ENCODE measurements around the gene NEURL2.

DNA sequence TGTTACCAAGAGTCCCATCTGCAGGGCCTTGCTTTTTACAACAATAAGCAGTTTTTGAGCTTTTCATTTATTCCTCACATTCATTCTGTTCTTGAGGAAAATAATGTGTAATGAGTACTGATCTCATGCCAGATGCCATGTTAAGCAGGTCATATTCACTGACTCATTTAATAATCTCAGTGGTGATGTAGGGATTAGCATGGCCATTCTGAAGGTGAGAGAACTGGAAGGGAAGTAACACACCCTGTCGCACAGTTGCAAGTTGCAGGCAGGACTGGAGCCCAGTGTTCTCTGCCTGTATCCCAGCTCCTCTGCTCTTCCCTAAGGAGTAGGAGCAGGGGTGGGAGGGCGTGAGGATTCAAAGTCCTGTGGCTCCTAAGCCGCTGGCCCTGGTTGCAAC is 49.0 kb upstream of the NEURL2 start:
- TF ChIP-seq, protein P1, sequence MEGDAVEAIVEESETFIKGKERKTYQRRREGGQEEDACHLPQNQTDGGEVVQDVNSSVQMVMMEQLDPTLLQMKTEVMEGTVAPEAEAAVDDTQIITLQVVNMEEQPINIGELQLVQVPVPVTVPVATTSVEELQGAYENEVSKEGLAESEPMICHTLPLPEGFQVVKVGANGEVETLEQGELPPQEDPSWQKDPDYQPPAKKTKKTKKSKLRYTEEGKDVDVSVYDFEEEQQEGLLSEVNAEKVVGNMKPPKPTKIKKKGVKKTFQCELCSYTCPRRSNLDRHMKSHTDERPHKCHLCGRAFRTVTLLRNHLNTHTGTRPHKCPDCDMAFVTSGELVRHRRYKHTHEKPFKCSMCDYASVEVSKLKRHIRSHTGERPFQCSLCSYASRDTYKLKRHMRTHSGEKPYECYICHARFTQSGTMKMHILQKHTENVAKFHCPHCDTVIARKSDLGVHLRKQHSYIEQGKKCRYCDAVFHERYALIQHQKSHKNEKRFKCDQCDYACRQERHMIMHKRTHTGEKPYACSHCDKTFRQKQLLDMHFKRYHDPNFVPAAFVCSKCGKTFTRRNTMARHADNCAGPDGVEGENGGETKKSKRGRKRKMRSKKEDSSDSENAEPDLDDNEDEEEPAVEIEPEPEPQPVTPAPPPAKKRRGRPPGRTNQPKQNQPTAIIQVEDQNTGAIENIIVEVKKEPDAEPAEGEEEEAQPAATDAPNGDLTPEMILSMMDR (IDR thresholded peaks at IDR 0.05), result no peak
- TF ChIP-seq POLR2AphosphoS5 (IDR thresholded peaks at IDR 0.05) (no peak), POLR2A (IDR thresholded peaks at IDR 0.05) (no peak)
